Measurements from ENCODE around the gene ZNF333. TPM values are rescaled to one million over a fixed set of nuclear protein-coding genes. Genes with fewer than 3 reads are reported as not detected.
"Not testable (repeated sequence)": the region's sequence is repeated elsewhere in the genome, so short reads cannot be mapped to it uniquely, and the experiment has no call there.

The ZNF333 gene
- total RNA-seq, 2 donors from 2014 or later: 16.2 to 19.8 TPM

DNA sequence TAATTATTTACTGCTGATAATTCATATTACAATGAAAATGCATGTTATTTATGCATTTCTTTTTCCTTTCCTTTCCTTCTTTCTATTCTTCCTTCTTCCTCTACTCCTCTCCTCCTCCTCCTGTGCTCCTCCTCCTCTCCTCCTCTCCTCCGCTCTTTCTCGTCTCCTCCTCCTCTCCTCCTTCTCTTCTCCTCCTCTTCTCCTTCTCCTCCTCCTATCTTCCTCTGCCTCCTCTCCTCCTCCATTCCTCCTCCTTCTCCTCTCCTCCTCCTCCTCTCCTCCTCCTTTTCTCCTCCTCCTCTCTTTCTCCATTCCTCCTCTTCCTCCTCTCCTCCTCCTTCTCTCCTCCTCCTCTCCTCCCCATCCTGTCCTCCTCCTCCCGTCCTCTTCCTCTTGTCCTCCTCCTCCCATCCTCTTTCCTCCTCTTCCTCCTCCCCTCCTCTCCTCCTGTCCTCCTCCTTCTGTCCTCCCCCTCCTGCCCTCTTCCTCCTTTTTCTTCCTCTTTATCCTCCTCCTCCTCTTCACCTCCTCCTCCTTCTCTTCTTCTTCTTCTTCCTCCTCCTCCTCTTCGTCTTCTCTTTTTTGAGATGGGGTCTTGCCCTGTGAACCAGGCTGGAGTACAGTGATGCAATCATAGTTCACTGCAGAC is 73.8 kb downstream of the ZNF333 start:
- no peaks in the 10 kb centered on the region for H3K36me3 ChIP-seq (ENCODE audit: control insufficient read depth, insufficient read depth, low read length)
- Mint-ChIP-seq H3K9me3 (peaks cover 37% of the 10 kb centered on the region), H3K4me3 (no peak overlapping the region), H3K36me3 (ENCODE audit: low read depth) (no peaks in the 10 kb centered on the region), H3K4me1 (no peaks in the 10 kb centered on the region), H3K27me3 (ENCODE audit: insufficient read depth) (peaks cover 5% of the 10 kb centered on the region), H3K27ac (no peak overlapping the region)
- no peak for DNase-seq
- no peaks in the 10 kb centered on the region for H3K27me3 ChIP-seq (ENCODE audit: control insufficient read depth, insufficient read depth, low read length, poor library complexity, severe bottlenecking)
- TF ChIP-seq, protein P1, sequence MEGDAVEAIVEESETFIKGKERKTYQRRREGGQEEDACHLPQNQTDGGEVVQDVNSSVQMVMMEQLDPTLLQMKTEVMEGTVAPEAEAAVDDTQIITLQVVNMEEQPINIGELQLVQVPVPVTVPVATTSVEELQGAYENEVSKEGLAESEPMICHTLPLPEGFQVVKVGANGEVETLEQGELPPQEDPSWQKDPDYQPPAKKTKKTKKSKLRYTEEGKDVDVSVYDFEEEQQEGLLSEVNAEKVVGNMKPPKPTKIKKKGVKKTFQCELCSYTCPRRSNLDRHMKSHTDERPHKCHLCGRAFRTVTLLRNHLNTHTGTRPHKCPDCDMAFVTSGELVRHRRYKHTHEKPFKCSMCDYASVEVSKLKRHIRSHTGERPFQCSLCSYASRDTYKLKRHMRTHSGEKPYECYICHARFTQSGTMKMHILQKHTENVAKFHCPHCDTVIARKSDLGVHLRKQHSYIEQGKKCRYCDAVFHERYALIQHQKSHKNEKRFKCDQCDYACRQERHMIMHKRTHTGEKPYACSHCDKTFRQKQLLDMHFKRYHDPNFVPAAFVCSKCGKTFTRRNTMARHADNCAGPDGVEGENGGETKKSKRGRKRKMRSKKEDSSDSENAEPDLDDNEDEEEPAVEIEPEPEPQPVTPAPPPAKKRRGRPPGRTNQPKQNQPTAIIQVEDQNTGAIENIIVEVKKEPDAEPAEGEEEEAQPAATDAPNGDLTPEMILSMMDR (conservative IDR thresholded peaks at IDR 0.05): no peak
- H3K4me1 ChIP-seq (ENCODE audit: control insufficient read depth, insufficient read depth, low read length): no peaks in the 10 kb centered on the region
- H3K4me3 ChIP-seq (ENCODE audit: low read length): no peak overlapping the region
- 76 to 79% methylated on average over 2 to 4 of the region's 4 CpGs for WGBS, 2 experiments (ENCODE audit: insufficient coverage in 1 of 2, insufficient read length in 1 of 2)
- H3K9me3 ChIP-seq (ENCODE audit: control insufficient read depth, low read length): peaks cover 21% of the 10 kb centered on the region
- H3K27ac ChIP-seq (ENCODE audit: low read depth, low read length): no peak overlapping the region
- H3K9ac ChIP-seq (ENCODE audit: extremely low read depth, low read length, poor library complexity, severe bottlenecking): no peak overlapping the region

DNA sequence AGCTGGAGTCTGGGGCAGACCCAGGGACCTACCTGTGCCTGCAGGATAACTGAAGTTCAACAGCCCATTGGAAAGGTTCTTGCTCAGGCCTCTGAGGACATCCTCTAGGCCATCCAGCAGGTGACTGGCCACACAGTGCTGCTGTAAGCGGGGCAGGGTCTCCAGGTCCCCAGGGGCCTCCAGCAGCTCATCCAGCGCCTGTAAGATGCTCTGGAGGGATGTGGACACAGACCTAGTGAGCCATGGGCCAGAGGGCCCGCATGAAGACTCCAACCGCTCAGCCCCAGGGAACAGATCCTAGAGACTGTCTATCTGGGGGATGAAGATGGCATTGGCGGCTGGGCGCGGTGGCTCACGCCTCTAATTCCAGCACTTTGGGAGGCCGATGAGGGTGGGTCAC is 74.6 kb downstream of the ZNF333 start:
- no peaks in the 10 kb centered on the region for H3K4me1 ChIP-seq (ENCODE audit: control insufficient read depth, insufficient read depth, low read length)
- Mint-ChIP-seq H3K27me3 (ENCODE audit: insufficient read depth) (peaks cover 5% of the 10 kb centered on the region), H3K27ac (no peak overlapping the region), H3K9me3 (peaks cover 38% of the 10 kb centered on the region), H3K4me3 (no peak overlapping the region), H3K4me1 (no peaks in the 10 kb centered on the region), H3K36me3 (ENCODE audit: low read depth) (no peaks in the 10 kb centered on the region)
- H3K4me3 ChIP-seq (ENCODE audit: low read length): no peak overlapping the region
- H3K36me3 ChIP-seq (ENCODE audit: control insufficient read depth, insufficient read depth, low read length): no peaks in the 10 kb centered on the region
- TF ChIP-seq, protein P1 (conservative IDR thresholded peaks at IDR 0.05): no peak
- no peak overlapping the region for H3K9ac ChIP-seq (ENCODE audit: extremely low read depth, low read length, poor library complexity, severe bottlenecking)
- no peak overlapping the region for H3K27ac ChIP-seq (ENCODE audit: low read depth, low read length)
- H3K9me3 ChIP-seq (ENCODE audit: control insufficient read depth, low read length): peaks cover 21% of the 10 kb centered on the region
- 81 to 89% methylated on average over 7 to 9 of the region's 9 CpGs for WGBS, 2 experiments (ENCODE audit: insufficient coverage in 1 of 2, insufficient read length in 1 of 2)
- DNase-seq: no peak
- no peaks in the 10 kb centered on the region for H3K27me3 ChIP-seq (ENCODE audit: control insufficient read depth, insufficient read depth, low read length, poor library complexity, severe bottlenecking)

DNA sequence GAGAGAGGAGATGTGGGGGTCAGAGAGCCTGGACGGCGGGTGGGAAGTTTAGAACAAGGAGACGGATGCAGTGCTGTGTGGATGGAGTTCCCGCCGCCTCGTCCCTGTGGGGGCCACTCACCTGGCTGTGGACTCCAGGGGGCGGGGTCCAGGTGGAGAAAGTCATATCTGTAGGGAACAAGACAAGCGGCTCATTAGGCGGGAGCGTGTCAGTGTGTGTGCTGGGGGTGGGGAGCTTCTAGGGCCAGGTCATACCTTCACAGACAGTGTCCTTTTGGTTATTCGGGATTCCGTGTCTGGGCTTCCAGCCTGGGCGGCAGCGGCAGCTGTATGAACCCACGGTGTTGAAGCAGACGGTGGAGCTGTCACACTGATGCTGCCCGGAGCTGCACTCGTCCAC is 75.6 kb downstream of the ZNF333 start:
- H3K4me1 Mint-ChIP-seq; H3K36me3 Mint-ChIP-seq (ENCODE audit: low read depth); H3K4me1 ChIP-seq (ENCODE audit: control insufficient read depth, insufficient read depth, low read length); H3K4me3 ChIP-seq (ENCODE audit: low read length); H3K27ac Mint-ChIP-seq; H3K9ac ChIP-seq (ENCODE audit: extremely low read depth, low read length, poor library complexity, severe bottlenecking); H3K4me3 Mint-ChIP-seq; H3K27me3 Mint-ChIP-seq (ENCODE audit: insufficient read depth); H3K27ac ChIP-seq (ENCODE audit: low read depth, low read length); H3K27me3 ChIP-seq (ENCODE audit: control insufficient read depth, insufficient read depth, low read length, poor library complexity, severe bottlenecking); DNase-seq; H3K36me3 ChIP-seq (ENCODE audit: control insufficient read depth, insufficient read depth, low read length): not testable (repeated sequence)
- peaks cover 42% of the 10 kb centered on the region for H3K9me3 Mint-ChIP-seq
- peaks cover 21% of the 10 kb centered on the region for H3K9me3 ChIP-seq (ENCODE audit: control insufficient read depth, low read length)
- WGBS, 2 experiments (ENCODE audit: insufficient coverage in 1 of 2, insufficient read length in 1 of 2): 91% methylated on average over 4 of the region's 18 CpGs; no CpG with 5 or more reads in 1 of the 2 experiments

DNA sequence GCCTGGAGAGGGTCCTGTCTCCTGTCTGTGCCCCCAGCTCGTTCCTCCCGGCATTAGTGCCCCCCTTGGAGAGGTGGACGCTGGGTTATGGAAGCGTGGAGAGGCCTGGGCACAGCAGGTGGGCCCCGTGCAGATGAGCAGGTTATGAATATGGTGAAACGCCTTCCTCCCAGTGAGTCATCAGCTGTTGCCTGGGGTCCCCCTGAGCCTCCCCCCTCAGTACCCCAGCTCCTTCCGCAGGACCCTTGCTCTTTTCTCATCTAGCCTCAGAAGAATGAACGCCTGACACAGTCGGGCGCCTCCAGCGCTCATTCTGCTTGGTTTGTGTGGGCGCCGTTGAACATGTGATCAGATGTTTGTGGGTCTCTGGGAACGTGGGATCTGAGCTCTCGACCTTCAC is 76.0 kb downstream of the ZNF333 start:
- H3K27me3 Mint-ChIP-seq (ENCODE audit: insufficient read depth); H3K36me3 Mint-ChIP-seq (ENCODE audit: low read depth); H3K27ac ChIP-seq (ENCODE audit: low read depth, low read length); H3K4me1 Mint-ChIP-seq; H3K27ac Mint-ChIP-seq; H3K27me3 ChIP-seq (ENCODE audit: control insufficient read depth, insufficient read depth, low read length, poor library complexity, severe bottlenecking); H3K4me3 Mint-ChIP-seq; H3K9ac ChIP-seq (ENCODE audit: extremely low read depth, low read length, poor library complexity, severe bottlenecking); H3K4me3 ChIP-seq (ENCODE audit: low read length); H3K4me1 ChIP-seq (ENCODE audit: control insufficient read depth, insufficient read depth, low read length); H3K36me3 ChIP-seq (ENCODE audit: control insufficient read depth, insufficient read depth, low read length): not testable (repeated sequence)
- peaks cover 20% of the 10 kb centered on the region for H3K9me3 ChIP-seq (ENCODE audit: control insufficient read depth, low read length)
- peak; percentile 12 for DNase-seq
- peaks cover 38% of the 10 kb centered on the region for H3K9me3 Mint-ChIP-seq
- WGBS, 2 experiments (ENCODE audit: insufficient coverage in 1 of 2, insufficient read length in 1 of 2): 50 to 79% methylated on average over 1 to 15 of the region's 15 CpGs
